ENCODE results near the gene NANOS2.

The NANOS2 gene

DNA sequence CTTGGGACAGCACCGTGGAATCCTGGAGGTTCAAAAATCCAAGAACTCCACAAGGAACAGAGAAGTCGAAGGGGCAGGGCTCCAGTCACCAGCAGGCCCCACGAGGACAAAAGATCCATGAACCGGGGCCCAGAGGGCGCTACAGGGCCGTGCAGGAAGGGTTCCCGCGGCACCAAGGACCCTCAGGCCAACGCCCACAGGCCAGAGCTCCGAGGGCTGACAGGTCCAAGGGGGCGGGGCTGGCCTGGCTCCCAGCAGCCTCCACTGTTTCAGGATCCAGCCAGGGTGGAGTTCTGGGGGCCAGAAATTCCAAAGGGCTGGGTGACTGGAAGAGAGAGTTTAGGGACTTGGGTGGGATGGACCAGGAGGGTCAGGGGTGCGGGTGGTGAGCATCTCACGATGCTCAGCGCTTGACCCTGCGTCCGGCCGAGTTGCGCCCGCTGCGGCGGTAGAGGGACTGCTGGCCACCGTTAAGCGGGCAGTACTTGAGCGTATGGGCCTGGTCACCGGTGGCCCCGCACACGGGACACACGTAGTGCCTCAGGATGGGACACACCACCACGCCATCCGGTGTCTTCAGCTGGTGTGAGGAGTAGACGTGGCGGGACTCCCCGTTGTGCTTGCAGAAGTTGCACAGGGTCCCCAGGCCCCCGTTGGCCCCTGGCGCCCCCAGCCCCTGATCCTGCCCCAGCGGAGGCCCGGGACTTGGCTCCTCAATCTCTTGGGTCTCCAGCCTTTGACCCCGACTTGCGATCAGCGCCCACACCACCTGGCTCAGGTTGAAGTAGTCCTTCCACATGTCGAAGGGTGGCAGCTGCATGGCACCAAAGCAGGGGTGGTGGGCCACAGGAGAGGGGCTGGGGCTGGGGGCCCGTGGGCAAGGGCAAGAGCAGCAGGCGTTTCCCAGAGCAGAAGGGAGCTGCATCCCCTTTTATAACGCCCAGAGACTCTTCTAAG lies at the start of gene NANOS2:
Gene NANOS2, minus strand, starts transcription at position 905 of the 957 bp plus-strand sequence. Its CDS starts 85 bp downstream, at position 820.
- Histone ChIP-seq H3K36me3 (ENCODE audit: insufficient read depth, low read length) (no peaks in the 10 kb centered on the region), H3K4me3 (ENCODE audit: low read depth, low read length) (no peak within 1 kb of the TSS), H3K4me1 (ENCODE audit: control insufficient read depth, insufficient read depth, low read length, unreplicated experiment) (no peaks in the 10 kb centered on the region), H3K27ac (ENCODE audit: low read depth, low read length) (no peak within 1 kb of the TSS), H3K27me3 (ENCODE audit: insufficient read depth, low read length) (0 out of 2 replicates have a peak, but pooled peaks cover 5% of the 10 kb centered on the region), H2AFZ (ENCODE audit: low read length, unreplicated experiment) (no peak within 1 kb of the TSS), H3K79me2 (ENCODE audit: control insufficient read depth, insufficient read depth, low read length, unreplicated experiment) (no peaks in the 10 kb centered on the region)

DNA sequence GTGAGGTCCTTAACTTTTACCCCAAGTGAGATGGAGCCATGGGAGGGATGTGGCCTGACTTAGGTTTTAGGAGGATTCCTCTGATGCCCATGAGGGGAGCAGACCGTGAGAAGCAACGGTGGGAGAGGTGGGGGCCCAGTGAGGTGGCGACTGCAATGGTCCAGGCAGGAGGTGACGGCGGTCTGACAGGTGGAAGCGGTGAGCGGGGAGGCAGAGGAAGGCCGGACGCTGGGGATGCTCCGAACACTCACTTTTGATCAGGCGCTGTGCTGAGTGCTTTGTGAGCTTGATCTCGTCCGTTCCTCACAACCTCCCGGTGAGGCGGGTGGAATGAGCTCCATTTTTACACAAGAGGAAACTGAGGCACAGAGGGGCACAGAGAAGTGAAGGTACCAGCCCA lies 47.4 kb upstream of the NANOS2 start:
- H3K27ac ChIP-seq (ENCODE audit: low read depth, low read length) = no peak overlapping the region
- no peak overlapping the region for H2AFZ ChIP-seq (ENCODE audit: low read length, unreplicated experiment)
- no peaks in the 10 kb centered on the region for H3K36me3 ChIP-seq (ENCODE audit: insufficient read depth, low read length)
- peaks cover 23% of the 10 kb centered on the region; the same call in 1 of the 2 replicates for H3K27me3 ChIP-seq (ENCODE audit: insufficient read depth, low read length)
- H3K4me1 ChIP-seq (ENCODE audit: control insufficient read depth, insufficient read depth, low read length, unreplicated experiment) = no peaks in the 10 kb centered on the region
- H3K79me2 ChIP-seq (ENCODE audit: control insufficient read depth, insufficient read depth, low read length, unreplicated experiment) = no peaks in the 10 kb centered on the region
- H3K4me3 ChIP-seq (ENCODE audit: low read depth, low read length) = no peak overlapping the region

DNA sequence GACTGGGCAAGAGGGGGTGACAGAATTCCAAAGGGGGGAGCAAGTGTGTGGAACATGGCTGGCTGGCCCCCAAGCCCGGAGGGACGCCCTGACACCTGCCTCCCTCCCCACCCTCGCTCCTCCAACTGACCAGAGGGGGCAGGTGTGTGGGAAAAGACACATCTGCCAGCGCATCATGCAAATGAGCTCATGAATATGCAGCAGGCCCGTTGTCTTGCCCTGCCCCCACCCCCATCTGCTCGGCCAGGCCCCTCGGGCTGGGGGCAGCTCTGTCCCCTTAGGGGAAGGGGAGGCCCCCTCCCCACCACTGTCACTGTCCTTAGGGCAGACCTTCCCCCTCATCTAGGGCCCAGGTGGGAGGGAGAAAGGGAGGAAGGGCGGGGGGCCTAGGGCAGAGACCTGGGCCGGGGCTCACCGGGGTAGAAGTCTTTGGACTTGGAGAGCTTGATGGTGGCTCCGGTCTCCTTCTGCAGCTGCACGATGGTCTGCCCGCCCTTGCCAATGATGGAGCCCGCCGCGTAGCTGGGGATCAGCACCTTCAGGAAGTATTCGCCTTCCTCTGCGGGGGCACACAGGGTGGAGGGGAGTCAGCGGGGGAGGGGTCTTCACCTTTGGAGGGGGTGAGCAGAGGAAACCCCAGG lies 46.1 kb upstream of the NANOS2 start:
- Histone ChIP-seq H3K79me2 (ENCODE audit: control insufficient read depth, insufficient read depth, low read length, unreplicated experiment) (no peaks in the 10 kb centered on the region), H2AFZ (ENCODE audit: low read length, unreplicated experiment) (no peak overlapping the region), H3K27ac (ENCODE audit: low read depth, low read length) (no peak overlapping the region), H3K36me3 (ENCODE audit: insufficient read depth, low read length) (no peaks in the 10 kb centered on the region), H3K4me1 (ENCODE audit: control insufficient read depth, insufficient read depth, low read length, unreplicated experiment) (no peaks in the 10 kb centered on the region), H3K27me3 (ENCODE audit: insufficient read depth, low read length) (peaks cover 23% of the 10 kb centered on the region; the same call in 1 of the 2 replicates), H3K4me3 (ENCODE audit: low read depth, low read length) (no peak overlapping the region)

DNA sequence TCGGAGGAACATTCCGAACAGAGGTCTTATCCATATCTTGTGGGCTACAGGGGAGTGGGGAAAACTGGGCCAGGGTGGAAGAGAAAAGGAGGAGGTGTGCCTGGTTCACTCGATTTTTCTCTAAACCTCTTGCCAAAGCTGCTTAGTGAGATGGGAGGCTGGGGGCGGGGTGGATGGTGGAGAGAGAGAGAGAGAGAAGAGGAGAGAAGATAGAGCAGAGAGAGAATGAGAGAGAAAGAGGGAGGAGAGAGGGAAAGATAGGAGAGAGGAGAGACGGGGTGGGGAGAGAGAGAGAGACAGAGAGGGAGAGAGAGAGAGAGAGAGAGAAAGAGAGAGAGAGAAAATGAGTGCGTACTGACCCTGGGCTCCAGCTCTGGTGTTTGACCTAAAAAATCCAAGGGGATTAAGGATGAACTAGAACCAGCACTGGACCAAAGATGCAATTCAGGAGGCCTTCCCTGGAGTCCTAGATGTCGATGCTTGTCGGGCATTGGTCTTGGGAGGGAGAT lies 45.0 kb upstream of the NANOS2 start:
- Histone ChIP-seq H3K4me1 (ENCODE audit: control insufficient read depth, insufficient read depth, low read length, unreplicated experiment) (no peaks in the 10 kb centered on the region), H3K79me2 (ENCODE audit: control insufficient read depth, insufficient read depth, low read length, unreplicated experiment) (no peaks in the 10 kb centered on the region), H3K27me3 (ENCODE audit: insufficient read depth, low read length) (peaks cover 23% of the 10 kb centered on the region; the same call in 1 of the 2 replicates), H3K36me3 (ENCODE audit: insufficient read depth, low read length) (no peaks in the 10 kb centered on the region), H3K4me3 (ENCODE audit: low read depth, low read length) (no peak overlapping the region), H3K27ac (ENCODE audit: low read depth, low read length) (no peak overlapping the region), H2AFZ (ENCODE audit: low read length, unreplicated experiment) (no peak overlapping the region)

DNA sequence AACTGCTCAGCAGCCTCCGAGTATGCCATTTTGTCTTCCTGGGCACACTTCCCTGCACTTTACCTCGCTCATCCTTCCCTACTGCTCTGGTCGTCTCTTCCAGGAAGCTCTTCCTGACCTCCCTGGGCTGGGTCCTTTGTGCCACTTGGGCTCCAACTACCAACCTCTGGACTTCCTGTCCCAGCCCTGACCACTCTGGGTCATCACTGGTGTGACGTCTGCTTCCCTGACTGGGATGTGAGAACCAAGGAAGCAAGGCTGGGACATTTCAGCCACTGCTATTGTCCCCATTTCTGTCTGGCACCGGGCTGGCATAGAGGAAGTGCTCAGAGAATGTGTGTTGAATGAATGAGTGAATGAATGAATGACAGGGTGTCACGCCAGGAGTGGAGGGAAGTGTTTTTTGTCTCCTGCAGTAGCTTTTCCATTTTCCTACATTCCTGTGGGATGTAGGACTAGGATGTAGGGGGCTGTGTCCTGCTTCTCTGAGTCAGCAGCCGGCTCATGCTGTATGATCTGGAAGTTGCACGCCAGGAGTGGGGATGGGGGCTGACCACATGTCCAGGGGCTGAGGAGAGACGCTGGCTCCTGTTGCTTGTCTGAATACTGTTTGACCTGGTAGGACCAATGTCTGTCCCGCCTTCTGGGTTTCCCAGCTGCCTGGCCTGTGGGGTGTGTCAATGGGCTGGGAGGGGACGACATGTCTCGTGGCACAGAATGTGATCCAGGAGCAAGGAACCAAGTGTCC lies 44.4 kb upstream of the NANOS2 start:
- Histone ChIP-seq H2AFZ (ENCODE audit: low read length, unreplicated experiment) (no peak overlapping the region), H3K27me3 (ENCODE audit: insufficient read depth, low read length) (peaks cover 23% of the 10 kb centered on the region; the same call in 1 of the 2 replicates), H3K36me3 (ENCODE audit: insufficient read depth, low read length) (no peaks in the 10 kb centered on the region), H3K4me1 (ENCODE audit: control insufficient read depth, insufficient read depth, low read length, unreplicated experiment) (no peaks in the 10 kb centered on the region), H3K79me2 (ENCODE audit: control insufficient read depth, insufficient read depth, low read length, unreplicated experiment) (no peaks in the 10 kb centered on the region), H3K27ac (ENCODE audit: low read depth, low read length) (no peak overlapping the region), H3K4me3 (ENCODE audit: low read depth, low read length) (no peak overlapping the region)

DNA sequence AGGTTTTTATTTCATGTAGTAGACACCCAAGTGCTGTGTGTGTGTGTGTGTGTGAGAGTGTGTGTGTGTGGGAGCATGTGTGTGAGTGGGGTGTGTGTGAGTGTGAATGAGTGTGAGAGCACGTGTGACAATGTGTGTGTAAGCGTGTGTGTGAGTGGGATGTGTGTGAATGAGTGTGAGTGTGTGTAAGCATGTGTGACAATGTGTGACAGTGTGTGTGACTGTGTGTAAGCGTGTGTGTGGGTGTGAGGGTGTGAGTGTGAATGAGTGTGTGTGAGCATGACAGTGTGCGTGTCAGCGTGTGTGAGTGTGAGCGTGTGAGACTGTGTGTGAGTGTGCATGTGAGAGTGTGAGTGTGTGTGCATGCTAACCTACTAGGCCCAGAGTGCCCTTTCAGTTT lies 43.7 kb upstream of the NANOS2 start:
- H3K79me2 ChIP-seq (ENCODE audit: control insufficient read depth, insufficient read depth, low read length, unreplicated experiment) = no peaks in the 10 kb centered on the region
- no peaks in the 10 kb centered on the region for H3K36me3 ChIP-seq (ENCODE audit: insufficient read depth, low read length)
- no peak overlapping the region for H2AFZ ChIP-seq (ENCODE audit: low read length, unreplicated experiment)
- no peak overlapping the region for H3K27ac ChIP-seq (ENCODE audit: low read depth, low read length)
- H3K4me3 ChIP-seq (ENCODE audit: low read depth, low read length) = no peak overlapping the region
- H3K4me1 ChIP-seq (ENCODE audit: control insufficient read depth, insufficient read depth, low read length, unreplicated experiment) = no peaks in the 10 kb centered on the region
- H3K27me3 ChIP-seq (ENCODE audit: insufficient read depth, low read length) = peaks cover 23% of the 10 kb centered on the region; the same call in 1 of the 2 replicates

DNA sequence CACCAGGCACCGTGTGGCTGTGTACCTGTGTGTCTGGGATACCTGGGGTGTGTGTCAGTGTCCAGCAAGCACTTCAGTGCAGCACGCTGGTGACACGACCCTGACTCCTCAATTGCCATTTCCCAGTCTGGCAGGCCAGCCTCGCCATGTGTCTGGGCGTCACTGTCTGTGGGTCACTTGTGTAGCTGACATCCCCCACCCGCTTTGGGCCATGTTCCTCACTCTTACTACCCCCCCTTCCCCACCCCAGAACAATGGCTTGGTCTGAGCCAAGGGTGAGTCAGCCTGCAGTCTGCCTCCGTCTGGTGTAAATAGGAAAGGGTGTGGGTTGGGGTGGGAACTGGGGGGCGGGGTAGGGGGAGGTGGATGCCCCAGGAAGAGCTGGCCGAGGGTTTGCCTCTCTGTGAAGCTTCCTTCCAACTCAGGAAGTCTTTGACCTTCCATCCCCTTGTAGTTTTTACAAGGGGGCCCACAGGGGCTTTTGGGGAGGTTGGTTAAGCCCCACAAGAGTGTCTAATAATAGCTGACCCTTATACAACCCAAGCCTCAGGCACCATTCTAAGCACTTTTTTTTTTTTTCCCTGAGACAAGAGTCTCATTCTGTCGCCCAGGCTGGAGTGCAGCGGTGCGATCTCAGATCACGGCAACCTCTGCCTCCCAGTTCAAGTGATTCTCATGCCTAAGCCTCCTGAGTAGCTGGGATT lies 41.5 kb upstream of the NANOS2 start:
- no peaks in the 10 kb centered on the region for H3K4me1 ChIP-seq (ENCODE audit: control insufficient read depth, insufficient read depth, low read length, unreplicated experiment)
- H3K4me3 ChIP-seq (ENCODE audit: low read depth, low read length) = no peak overlapping the region
- H3K27ac ChIP-seq (ENCODE audit: low read depth, low read length) = no peak overlapping the region
- H2AFZ ChIP-seq (ENCODE audit: low read length, unreplicated experiment) = no peak overlapping the region
- H3K36me3 ChIP-seq (ENCODE audit: insufficient read depth, low read length) = no peaks in the 10 kb centered on the region
- no peaks in the 10 kb centered on the region for H3K79me2 ChIP-seq (ENCODE audit: control insufficient read depth, insufficient read depth, low read length, unreplicated experiment)
- H3K27me3 ChIP-seq (ENCODE audit: insufficient read depth, low read length) = peaks cover 20% of the 10 kb centered on the region; the same call in 1 of the 2 replicates

DNA sequence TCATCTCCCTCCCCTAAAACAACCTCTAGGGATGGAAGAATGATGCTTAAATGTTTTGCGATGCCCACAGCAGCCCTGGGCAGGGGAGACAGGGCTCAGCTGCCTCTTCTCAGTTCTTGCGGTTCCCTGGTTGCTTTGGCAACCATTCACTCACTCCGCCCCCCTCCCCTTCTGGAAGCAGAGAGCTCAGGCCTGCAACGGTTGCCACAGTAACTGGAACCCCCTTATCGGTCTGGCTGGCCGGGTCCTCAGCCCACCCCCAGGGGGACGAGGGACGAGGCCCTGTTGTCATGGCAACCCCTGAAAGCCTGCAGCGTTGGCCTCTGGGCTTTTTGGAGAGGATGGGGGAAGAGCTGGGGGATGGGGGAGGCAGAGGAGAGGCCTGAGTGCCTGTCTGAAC lies 39.6 kb upstream of the NANOS2 start:
- no peak overlapping the region for H3K4me3 ChIP-seq (ENCODE audit: low read depth, low read length)
- no peak overlapping the region for H2AFZ ChIP-seq (ENCODE audit: low read length, unreplicated experiment)
- no peak overlapping the region for H3K27ac ChIP-seq (ENCODE audit: low read depth, low read length)
- H3K4me1 ChIP-seq (ENCODE audit: control insufficient read depth, insufficient read depth, low read length, unreplicated experiment) = no peaks in the 10 kb centered on the region
- no peaks in the 10 kb centered on the region for H3K79me2 ChIP-seq (ENCODE audit: control insufficient read depth, insufficient read depth, low read length, unreplicated experiment)
- no peaks in the 10 kb centered on the region for H3K36me3 ChIP-seq (ENCODE audit: insufficient read depth, low read length)
- peaks cover 16% of the 10 kb centered on the region; the same call in 1 of the 2 replicates for H3K27me3 ChIP-seq (ENCODE audit: insufficient read depth, low read length)

DNA sequence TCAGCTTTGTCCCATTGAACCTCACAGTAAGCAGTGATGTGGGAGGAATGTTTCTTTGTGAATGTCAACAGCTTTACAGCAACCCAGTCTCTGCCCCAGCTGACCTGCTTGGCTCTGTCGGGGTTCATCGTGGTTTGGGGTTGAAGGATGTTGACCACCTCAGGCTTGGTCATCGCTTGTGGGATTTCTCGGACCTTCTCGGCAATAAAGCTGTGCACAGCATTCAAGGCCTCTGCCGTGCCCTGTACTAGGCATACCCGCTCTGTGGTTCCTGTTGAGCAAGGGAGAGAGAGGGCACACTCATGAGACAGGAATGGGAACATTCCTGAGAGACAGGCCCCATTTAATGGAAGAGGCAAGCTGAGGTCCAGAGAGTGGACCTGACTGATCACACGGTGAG lies 39.1 kb upstream of the NANOS2 start:
- peaks cover 13% of the 10 kb centered on the region; the same call in 1 of the 2 replicates for H3K27me3 ChIP-seq (ENCODE audit: insufficient read depth, low read length)
- H3K36me3 ChIP-seq (ENCODE audit: insufficient read depth, low read length) = no peaks in the 10 kb centered on the region
- H3K27ac ChIP-seq (ENCODE audit: low read depth, low read length) = no peak overlapping the region
- H3K4me3 ChIP-seq (ENCODE audit: low read depth, low read length) = no peak overlapping the region
- H3K4me1 ChIP-seq (ENCODE audit: control insufficient read depth, insufficient read depth, low read length, unreplicated experiment) = no peaks in the 10 kb centered on the region
- no peak overlapping the region for H2AFZ ChIP-seq (ENCODE audit: low read length, unreplicated experiment)
- H3K79me2 ChIP-seq (ENCODE audit: control insufficient read depth, insufficient read depth, low read length, unreplicated experiment) = no peaks in the 10 kb centered on the region

All from ACC112 (cell line).